Esophagus muscularis mucosa (tissue), 4 donors: ENCODE data around the gene ESR2. TPM values are rescaled to one million over a fixed set of nuclear protein-coding genes. Genes with fewer than 3 reads are reported as not detected.

ENCODE experiments used
- DNase-seq: peaks from one replicate; pipeline ENCODE4 v3.0.0-alpha.2; 2017; ENCODE audit errors: extremely low spot score
- H3K27ac ChIP-seq, 4 donors: fragments of 200-600 bp; sonication (generic); replicated peaks in 1 of 4; 1 replicate in 3 of 4; 2 replicates in 1 of 4; pipeline ENCODE4 v1.5.1; 2016 to 2019; ENCODE audit warnings: mild to moderate bottlenecking in 1 of 4
- H3K27me3 ChIP-seq, 4 donors: fragments of 200-600 bp; sonication (generic); one replicate each; pipeline versions ENCODE4 v1.5.1 to v1.6.0; 2016 to 2019
- H3K36me3 ChIP-seq, 4 donors: fragments of 200-600 bp; sonication (generic); one replicate each; pipeline ENCODE4 v1.5.1; 2016 to 2019
- H3K4me1 ChIP-seq, 4 donors: fragments of 200-600 bp; sonication (generic); one replicate each; pipeline ENCODE4 v1.5.1; 2016 to 2019
- H3K4me3 ChIP-seq, 4 donors: fragments of 200-600 bp; sonication (generic); 1 replicate in 2 of 4; 2 replicates in 2 of 4; pipeline ENCODE4 v1.5.1; 2016 to 2019; ENCODE audit warnings: mild to moderate bottlenecking in 4 of 4, moderate library complexity in 1 of 4
- H3K9me3 ChIP-seq, 4 donors: fragments of 200-600 bp; sonication (generic); 1 replicate in 3 of 4; 2 replicates in 1 of 4; pipeline ENCODE4 v1.5.1; 2016 to 2019
- CTCF ChIP-seq, 3 experiments: fragments of 200-600 bp in 2 of 3; fragments of 450-650 bp in 1 of 3; sonication (generic) in 2 of 3; IDR thresholded peaks; one replicate each; pipeline ENCODE4 v1.5.1; 2017 to 2019; ENCODE audit warnings: antibody characterized with exemption in 3 of 3, mild to moderate bottlenecking in 2 of 3, moderate library complexity in 1 of 3
- EP300 ChIP-seq: sonication (generic); formaldehyde crosslinking; IDR thresholded peaks from one replicate; pipeline ENCODE4 v1.6.1; 2017; ENCODE audit warnings: antibody characterized with exemption
- POLR2A ChIP-seq: fragments of 450-650 bp; IDR thresholded peaks from one replicate; pipeline ENCODE4 v1.6.1; 2017; ENCODE audit warnings: antibody characterized with exemption, moderate library complexity, mild to moderate bottlenecking, low read depth
- POLR2AphosphoS5 ChIP-seq, 2 donors: sonication (generic); formaldehyde crosslinking; IDR thresholded peaks; one replicate each; pipeline ENCODE4 v1.6.1; 2017; ENCODE audit warnings: antibody characterized with exemption in 2 of 2
- WGBS: methylation state at CpG from one replicate; pipeline ENCODE4 v1.1.5; 2018; 5-methylcytosine and 5-hydroxymethylcytosine counted together
- intact Hi-C: fragments of 100-400 bp; cut with DNase I; formaldehyde crosslinking; loops from one replicate; pipeline ENCODE4 v1.15.1; 2023
- total RNA-seq, 4 donors: library from RNA; depleted of rRNA; stranded (reverse); fragments of >200 nt; gene quantifications; one replicate each; pipeline versions ENCODE4 v1.1.0 to v1.2.1, GENCODE V29; 2016

Gene ESR2
- total RNA-seq, 4 donors from 2014 or later, result 0.29 to 0.83 (median 0.42) TPM; not detected in 1

- H3K4me3 ChIP-seq, result no peak overlapping the region
- intact Hi-C loops, result no loop called here
- no peak for TF ChIP-seq EP300
- TF ChIP-seq POLR2AphosphoS5 (IDR thresholded peaks at IDR 0.05), result no peak
- TF ChIP-seq CTCF (IDR thresholded peaks at IDR 0.05), result no peak
- TF ChIP-seq POLR2A, result no peak
- over 99% methylated on average over 4 of the region's 4 CpGs for WGBS
- peaks cover 0 to 8% (median 2%) of the 10 kb centered on the region in 4 donors for H3K4me1 ChIP-seq
- H3K36me3 ChIP-seq, result peaks cover 0 to 22% (median 9%) of the 10 kb centered on the region in 4 donors
- no peak for DNase-seq
- no peaks in the 10 kb centered on the region for H3K9me3 ChIP-seq
- H3K27me3 ChIP-seq, result no peaks in the 10 kb centered on the region
- no peak overlapping the region for H3K27ac ChIP-seq
Observed at GRCh38 chr14:64203366-64204006, 90.7 kb downstream of the ESR2 start.

GRCh38 chr14:64202716-64203115 is 91.5 kb downstream of the ESR2 start:
- Histone ChIP-seq H3K4me1 (peaks cover 0 to 8% (median 2%) of the 10 kb centered on the region in 4 donors), H3K36me3 (peaks cover 0 to 15% (median 5%) of the 10 kb centered on the region in 4 donors), H3K9me3 (no peaks in the 10 kb centered on the region), H3K27me3 (no peaks in the 10 kb centered on the region), H3K27ac (no peak overlapping the region), H3K4me3 (no peak overlapping the region)
- WGBS, result 98% methylated on average over 10 of the region's 10 CpGs
- TF ChIP-seq POLR2A (no peak), POLR2AphosphoS5 (IDR thresholded peaks at IDR 0.05) (no peak), CTCF (IDR thresholded peaks at IDR 0.05) (no peak), EP300 (no peak)
- intact Hi-C loops, result no loop called here
- DNase-seq, result no peak

GRCh38 chr14:64201921-64202545 is 92.1 kb downstream of the ESR2 start:
- no peak for DNase-seq

GRCh38 chr14:64201296-64201695 is 92.9 kb downstream of the ESR2 start:
- 90% methylated on average over 5 of the region's 7 CpGs for WGBS
- TF ChIP-seq CTCF (IDR thresholded peaks at IDR 0.05), result no peak
- TF ChIP-seq POLR2AphosphoS5 (IDR thresholded peaks at IDR 0.05), result no peak
- no peak for TF ChIP-seq EP300
- no peak for TF ChIP-seq POLR2A
- intact Hi-C loops, result no loop called here

More at GRCh38 chr14:64201921-64202545, 92.1 kb downstream of the ESR2 start:
- Histone ChIP-seq H3K9me3 (no peaks in the 10 kb centered on the region), H3K4me1 (peaks cover 3 to 14% (median 6%) of the 10 kb centered on the region in 4 donors), H3K4me3 (no peak overlapping the region), H3K27ac (no peak overlapping the region), H3K36me3 (peaks cover 0 to 15% (median 5%) of the 10 kb centered on the region in 4 donors), H3K27me3 (no peaks in the 10 kb centered on the region)
- TF ChIP-seq CTCF (IDR thresholded peaks at IDR 0.05), result no peak
- no peak for TF ChIP-seq POLR2AphosphoS5 (IDR thresholded peaks at IDR 0.05)
- TF ChIP-seq POLR2A, result no peak
- TF ChIP-seq EP300, result no peak
- intact Hi-C loops, result no loop called here
- 92% methylated on average over 15 of the region's 18 CpGs for WGBS

More at GRCh38 chr14:64201296-64201695, 92.9 kb downstream of the ESR2 start:
- Histone ChIP-seq H3K27me3 (no peaks in the 10 kb centered on the region), H3K27ac (no peak overlapping the region), H3K4me3 (no peak overlapping the region), H3K9me3 (no peaks in the 10 kb centered on the region), H3K36me3 (peaks cover 0 to 15% (median 5%) of the 10 kb centered on the region in 4 donors), H3K4me1 (peaks cover 8 to 21% (median 11%) of the 10 kb centered on the region in 4 donors)
- DNase-seq, result no peak
